ENCODE data around the gene NCOR1.

GRCh38 chr17:16085066-16085699 lies 130.2 kb downstream of the NCOR1 start:
- TF ChIP-seq CTCF (IDR thresholded peaks at IDR 0.05) (no peak), POLR2A (IDR thresholded peaks at IDR 0.05) (no peak), EP300 (IDR thresholded peaks at IDR 0.05) (no peak)
